DMS53 (cell line): ENCODE results near the gene STXBP5.

ENCODE experiments used
- DNase-seq: peaks from one replicate; lab custom pipeline; 2025; lab: John Stamatoyannopoulos, UW

STXBP5 gene

DNA sequence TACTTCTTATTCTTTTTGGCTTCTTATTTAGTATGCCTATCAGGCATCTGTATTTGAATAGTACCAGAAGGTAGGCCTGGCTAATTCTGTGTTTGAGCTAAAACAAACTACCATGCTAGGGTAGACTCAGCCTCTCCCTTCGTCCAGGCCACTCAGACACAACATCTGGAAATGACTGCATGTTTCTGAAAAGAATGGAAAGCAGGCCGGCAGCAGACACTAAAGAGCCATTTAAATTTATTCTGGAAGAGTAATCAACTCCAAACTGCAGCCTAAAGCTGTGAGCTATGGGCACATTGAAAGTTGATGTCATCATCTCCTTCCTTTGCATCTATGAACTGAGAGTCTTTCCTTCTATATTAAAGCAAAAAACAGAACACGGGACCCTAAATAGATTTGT is 233.4 kb downstream of the STXBP5 start:
- DNase-seq, result no peak

DNA sequence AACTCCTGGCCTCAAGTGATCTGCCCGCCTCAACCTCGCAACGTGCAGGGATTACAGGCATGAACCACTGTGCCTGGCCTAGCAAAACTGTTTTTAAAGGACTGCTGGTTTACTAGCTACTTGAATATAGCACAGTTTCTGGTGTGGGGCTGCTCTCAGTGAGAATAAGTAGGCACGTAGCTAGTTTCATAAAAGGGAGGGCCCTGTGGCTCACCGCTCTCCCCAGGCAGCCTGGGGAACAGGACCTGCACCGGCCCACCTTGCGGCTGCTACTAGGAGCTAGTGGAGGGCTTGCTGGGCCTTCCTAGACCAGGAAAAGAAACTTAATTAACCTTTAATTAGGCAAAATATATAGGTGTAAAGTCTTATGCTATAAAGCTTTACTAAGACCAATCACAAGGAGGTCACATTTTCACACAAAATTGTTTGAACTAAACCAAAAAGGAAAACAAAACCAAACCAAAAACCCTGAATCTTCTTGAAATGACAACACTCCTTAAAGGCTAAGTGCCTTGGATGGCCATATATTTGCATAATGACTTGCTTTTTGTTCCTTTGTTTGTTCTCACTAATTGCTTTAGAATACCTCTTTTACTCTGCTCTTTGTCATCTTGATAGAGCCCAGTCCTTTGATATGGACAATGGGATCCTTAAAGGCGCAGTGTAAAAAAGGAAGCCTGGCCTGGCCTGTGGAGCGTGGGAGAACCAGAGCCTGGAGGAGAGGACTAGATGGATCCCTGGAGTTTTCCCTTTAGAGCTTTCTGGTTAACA is 234.7 kb downstream of the STXBP5 start:
- DNase-seq, result no peak
